NCI-H2081 treated with DMSO at 0.1 percent for 48 hours (cell line): ENCODE results near the gene OPCML.

Experiments used
- DNase-seq: peaks from one replicate; lab custom pipeline; 2025; lab: John Stamatoyannopoulos, UW

The OPCML gene

DNA sequence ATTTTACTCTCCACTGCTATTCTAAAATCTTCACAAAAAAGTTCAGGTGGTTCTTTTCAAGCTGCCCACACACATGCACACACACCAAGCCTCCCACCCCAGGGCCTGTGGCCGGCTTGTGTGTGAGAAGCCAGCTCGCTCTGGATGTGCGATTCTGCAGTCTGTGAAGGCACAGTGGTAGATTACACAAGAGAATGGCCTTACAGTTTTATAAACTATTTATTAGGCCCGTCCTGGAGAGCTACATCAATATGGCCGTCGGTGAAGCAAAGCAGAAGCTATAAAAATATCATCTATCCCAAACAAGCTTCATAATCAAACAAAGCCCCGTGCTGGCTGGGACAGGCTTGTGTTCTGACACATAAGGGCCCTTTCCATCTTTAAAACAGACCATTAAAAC, 240.5 kb downstream of the OPCML start:
- DNase-seq = no peak

DNA sequence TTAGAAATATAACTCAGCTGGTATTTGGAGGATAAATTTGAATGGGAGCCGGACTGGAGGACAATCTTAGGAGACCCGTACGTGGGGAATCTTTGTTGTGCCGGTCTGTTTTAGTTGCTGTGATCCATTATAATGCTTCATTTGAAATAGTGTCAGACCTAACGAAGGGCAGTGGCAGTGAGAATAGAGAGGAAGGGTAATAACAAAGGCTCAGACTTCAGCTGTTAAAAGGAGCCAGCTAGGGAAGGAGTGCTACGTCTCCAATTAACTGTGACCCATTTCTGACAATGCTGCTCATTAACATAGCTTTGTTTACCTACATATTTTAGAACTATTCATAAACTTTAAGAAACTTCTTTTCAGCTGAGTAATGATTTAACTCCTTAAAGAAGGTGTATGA, 246.9 kb downstream of the OPCML start:
- no peak for DNase-seq

DNA sequence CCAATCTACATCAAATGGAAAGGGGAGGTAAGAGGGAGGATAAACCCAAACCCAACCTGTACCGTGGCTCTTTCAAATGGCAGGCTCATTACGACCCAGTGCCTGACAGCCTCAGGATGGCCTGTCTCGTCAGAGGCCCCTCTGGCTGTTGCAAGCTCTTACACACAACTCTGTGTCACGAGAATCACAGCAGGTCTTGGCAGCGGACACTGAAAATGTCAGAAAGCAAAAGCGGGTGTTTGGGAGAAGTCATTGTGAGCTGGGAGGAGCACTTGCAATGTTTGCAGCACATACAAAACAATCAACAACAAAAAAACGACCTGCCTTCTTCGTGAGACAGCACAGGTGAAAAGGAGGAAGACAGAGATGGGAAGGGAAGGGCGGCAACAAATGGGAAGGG, 248.1 kb downstream of the OPCML start:
- DNase-seq = no peak

DNA sequence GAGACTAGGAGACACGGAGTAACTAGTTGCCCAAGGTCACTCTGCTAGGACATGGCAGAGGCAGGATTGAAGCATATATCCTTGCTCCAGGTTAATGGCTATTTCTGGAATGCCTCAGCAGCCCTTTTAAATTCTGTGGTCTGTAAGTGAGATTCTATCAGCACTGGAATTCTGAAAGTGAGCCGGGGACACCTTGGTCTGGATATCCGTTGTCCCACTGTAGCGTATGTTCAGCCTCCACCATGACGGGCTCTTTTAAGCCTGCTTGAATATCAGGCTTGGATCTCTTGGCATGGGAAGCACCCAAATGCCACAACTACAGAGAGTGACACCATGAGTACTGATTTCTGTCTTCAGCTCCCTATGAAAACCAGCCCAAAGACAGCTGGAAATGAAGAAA, 254.4 kb downstream of the OPCML start:
- no peak for DNase-seq

- no peak for DNase-seq
Measured at GRCh38 chr11:133271871-133272776, 260.2 kb downstream of the OPCML start.

DNA sequence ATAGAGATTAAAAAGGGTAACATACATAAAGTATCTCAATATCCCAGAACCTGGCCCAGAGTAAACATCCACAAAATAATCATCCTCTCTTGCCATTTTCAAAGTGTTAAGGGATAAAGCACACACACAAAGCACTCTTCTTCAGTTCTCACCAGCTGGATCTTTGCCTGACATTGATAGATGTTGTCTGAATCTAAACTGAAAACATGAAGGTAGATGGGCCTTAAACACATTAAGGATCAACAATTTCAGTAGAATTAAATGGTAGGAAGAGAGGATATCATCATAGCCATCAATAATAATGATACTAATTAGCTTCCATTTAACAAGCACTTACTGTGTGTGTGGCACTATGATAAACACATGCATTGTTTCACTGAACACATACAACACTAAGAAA, 261.1 kb downstream of the OPCML start:
- DNase-seq = no peak

- DNase-seq = no peak
Measured at GRCh38 chr11:133269267-133269666, 263.0 kb downstream of the OPCML start.

DNA sequence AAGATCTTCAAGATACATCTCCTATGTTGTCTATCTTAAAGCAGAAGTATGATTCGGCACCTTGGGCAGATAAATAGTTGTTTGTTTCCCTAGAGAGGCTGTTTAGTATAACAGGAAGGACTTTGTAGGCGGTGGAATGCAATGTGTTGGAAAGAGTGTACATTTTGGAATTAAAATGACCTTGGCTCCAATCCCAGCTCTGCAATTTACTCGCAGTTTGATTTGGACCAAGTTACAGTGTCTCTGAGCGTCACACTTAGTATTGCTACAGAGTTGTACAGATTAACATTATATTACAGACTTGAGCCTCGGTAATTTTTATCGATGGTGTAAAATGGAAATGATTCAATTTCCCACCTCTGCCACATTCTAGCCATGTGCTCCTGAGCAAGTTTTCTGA, 265.3 kb downstream of the OPCML start:
- DNase-seq = no peak

- no peak for DNase-seq
Measured at GRCh38 chr11:133265530-133266035, 266.7 kb downstream of the OPCML start.

GRCh38 chr11:133263332-133263731, 269.0 kb downstream of the OPCML start:
- no peak for DNase-seq

DNA sequence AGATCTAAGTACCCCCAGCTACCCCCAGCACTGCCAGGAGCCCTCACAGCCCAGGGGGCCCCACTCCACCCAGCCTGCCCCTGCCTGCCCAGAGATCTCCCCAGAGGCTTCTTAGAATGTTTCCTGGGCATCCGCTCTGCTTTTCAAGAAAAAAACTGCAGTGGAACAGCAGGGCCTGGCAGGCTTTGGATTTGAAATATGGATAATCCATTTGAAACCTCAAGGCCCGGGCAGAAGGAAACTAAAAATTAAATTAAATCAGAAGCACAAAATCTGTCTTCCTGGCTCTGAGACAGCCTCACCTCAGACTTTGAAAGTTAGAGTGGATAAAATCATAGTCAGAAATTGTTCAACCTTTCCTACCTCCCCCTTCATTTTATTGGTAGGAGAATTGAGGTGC, 273.6 kb downstream of the OPCML start:
- no peak for DNase-seq

GRCh38 chr11:133254601-133255000, 277.7 kb downstream of the OPCML start:
- DNase-seq = no peak

- DNase-seq = no peak
Measured at GRCh38 chr11:133253570-133253969, 278.7 kb downstream of the OPCML start.

- no peak for DNase-seq
Measured at GRCh38 chr11:133251841-133252240, 280.5 kb downstream of the OPCML start.

DNA sequence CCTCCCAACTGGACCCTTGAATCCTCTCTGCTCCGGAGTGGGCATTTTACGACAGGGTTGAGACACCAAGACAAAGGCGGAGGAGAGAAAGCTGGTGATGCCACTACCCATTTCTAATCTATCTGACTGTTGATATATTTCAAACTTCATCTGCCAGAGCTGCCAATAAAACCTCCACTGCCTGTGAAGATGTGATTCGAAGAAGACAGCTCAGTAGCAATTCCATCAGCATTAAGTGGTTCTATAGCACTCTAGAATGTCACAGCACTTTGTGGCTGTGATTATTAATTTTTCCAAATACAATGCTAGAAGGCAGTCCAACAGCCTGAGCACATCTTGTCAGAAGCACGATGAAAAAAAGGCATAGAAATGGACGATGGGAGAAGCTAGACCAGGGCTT, 282.8 kb downstream of the OPCML start:
- DNase-seq = no peak

DNA sequence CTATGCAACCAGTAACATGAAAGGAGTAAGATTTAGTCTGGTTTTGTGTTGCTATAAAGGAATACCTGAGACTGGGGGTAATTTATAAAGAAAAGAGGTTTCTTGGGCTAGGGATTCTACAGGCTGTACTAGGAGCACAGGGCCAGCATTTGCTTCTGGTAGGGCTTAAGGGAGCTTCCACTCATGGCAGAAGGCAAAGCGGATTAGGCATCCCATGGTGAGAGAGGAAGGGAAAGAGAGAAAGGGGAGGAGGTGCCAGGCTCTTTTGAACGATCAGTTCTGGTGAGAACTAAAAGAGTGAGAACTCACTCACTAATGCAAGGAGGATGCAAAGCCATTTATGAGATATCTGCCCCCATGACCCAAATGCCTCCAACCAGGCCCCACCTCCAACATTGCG, 283.2 kb downstream of the OPCML start:
- no peak for DNase-seq

DNA sequence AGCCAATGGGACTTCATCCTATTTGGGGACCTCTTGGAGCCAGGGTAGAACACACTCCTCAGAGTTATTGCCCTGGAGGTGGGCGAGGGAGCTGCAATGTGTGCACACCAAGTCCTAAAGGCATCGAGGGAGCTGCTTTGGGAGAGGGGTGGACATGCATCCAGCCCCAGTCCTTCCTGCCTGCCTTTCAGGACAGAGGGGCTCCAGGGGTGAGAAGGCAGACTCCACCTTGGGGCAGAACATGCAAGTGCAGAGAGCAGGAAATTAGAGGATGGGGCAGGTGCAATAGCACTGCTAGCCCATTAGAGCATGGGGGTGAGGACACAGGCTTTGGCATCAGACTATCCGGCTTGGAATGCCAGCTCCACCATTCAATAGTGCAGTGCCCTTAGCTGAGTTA, 288.5 kb downstream of the OPCML start:
- DNase-seq = no peak

DNA sequence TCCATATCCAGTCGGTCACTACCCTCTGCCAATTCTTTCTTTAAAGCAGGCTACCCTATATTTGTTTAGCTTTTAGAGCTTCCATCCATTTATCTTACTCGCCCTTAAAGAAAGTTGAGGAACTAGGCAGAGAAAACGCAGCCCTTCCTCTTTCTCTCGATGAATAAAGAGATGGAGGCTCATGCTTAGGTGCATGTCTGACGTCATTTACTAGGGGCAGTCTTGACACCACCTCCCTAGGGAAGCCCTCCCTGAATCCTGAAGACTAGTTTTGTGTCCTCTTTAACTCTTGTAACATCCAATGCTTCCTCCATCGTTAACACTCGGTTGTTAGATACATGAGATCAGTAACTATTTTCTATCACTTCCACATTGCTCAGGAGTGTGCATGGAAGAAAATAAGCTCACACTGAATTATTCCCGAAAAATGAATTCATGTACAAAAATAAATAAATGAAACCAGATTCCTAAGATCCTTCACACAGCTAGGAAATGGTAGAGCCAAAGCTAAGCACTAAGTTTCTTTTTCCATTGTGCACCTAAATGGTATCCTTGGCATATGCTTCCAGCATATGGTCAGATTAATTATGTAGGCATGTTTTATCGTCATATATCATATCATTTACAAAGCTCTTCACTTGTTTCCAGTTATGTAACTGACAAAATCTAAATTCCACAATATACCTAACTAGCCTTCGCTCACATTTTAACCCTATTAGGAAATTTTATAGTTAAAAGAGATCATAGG, 291.2 kb downstream of the OPCML start:
- DNase-seq = no peak

GRCh38 chr11:133239575-133239974, 292.7 kb downstream of the OPCML start:
- no peak for DNase-seq

- DNase-seq = no peak
Measured at GRCh38 chr11:133238495-133238894, 293.8 kb downstream of the OPCML start.

DNA sequence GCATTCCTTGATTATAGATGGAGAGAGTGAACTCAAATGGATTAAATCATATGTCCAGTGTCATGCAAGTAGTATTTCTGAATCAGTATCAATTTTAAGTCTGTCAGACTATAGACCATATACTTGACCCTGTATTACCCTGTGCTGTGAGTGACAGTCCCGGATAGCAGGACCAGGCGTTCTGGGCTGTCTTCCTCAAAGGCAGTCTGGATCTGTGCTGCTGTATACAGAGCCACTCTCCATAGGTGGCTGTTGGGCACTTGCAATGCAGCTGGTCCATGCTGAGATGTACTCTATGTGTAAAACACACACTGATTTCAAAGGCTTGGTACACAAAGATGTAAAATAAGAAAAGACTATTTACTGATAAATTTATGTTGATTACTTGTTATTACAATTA, 294.3 kb downstream of the OPCML start:
- DNase-seq = no peak

- DNase-seq = no peak
Measured at GRCh38 chr11:133235381-133235780, 296.9 kb downstream of the OPCML start.

GRCh38 chr11:133234883-133235282, 297.4 kb downstream of the OPCML start:
- no peak for DNase-seq
